OCI-M2 (cell line): ENCODE results near the gene NHLRC2.

Source experiments
- DNase-seq: peaks from one replicate; lab custom pipeline; 2025; ENCODE audit not compliant: unreplicated experiment; lab: John Stamatoyannopoulos, UW

NHLRC2 gene

GRCh38 chr10:113965683-113966082, 111.2 kb downstream of the NHLRC2 start:
- no peak for DNase-seq
